Measurements from ENCODE around the gene INPP5D. TPM values are rescaled to one million over a fixed set of nuclear protein-coding genes. Genes with fewer than 3 reads are reported as not detected.
"Not testable (repeated sequence)": the region's sequence is repeated elsewhere in the genome, so short reads cannot be mapped to it uniquely, and the experiment has no call there.

INPP5D gene
- total RNA-seq, 1 donor from 2014 or later, result 0.28 TPM

DNA sequence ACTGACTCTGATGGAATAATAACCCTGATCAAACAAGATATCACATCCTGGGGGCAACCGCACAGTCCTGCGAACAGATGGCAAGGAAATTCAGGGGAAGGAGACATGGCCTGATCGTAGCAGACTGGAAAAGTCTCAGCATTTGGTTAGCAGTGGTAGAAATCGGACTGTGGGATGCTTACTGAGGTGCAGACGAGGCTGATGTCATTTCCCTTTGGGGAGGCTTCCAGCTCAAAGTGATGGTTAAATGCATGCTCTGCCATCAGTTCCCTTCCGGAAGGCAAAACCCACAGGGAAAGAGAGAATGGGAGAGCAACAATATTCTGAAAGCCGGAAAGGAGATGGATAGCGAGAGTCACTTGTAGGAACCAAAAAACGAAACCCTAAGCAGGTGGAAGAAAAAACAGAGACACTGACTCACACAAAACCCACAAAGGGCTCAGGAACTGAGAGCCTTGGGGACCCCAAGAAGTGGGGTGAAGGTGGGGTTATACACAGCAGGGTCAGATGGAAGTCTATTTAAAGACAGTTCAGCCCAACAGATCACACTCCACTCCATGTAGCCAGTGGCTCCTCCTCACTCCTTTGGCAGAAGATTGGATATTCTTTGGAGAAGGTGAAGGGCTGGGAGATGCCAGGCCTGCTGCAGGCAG lies 93.1 kb downstream of the INPP5D start:
- TF ChIP-seq, protein P1, sequence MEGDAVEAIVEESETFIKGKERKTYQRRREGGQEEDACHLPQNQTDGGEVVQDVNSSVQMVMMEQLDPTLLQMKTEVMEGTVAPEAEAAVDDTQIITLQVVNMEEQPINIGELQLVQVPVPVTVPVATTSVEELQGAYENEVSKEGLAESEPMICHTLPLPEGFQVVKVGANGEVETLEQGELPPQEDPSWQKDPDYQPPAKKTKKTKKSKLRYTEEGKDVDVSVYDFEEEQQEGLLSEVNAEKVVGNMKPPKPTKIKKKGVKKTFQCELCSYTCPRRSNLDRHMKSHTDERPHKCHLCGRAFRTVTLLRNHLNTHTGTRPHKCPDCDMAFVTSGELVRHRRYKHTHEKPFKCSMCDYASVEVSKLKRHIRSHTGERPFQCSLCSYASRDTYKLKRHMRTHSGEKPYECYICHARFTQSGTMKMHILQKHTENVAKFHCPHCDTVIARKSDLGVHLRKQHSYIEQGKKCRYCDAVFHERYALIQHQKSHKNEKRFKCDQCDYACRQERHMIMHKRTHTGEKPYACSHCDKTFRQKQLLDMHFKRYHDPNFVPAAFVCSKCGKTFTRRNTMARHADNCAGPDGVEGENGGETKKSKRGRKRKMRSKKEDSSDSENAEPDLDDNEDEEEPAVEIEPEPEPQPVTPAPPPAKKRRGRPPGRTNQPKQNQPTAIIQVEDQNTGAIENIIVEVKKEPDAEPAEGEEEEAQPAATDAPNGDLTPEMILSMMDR (conservative IDR thresholded peaks at IDR 0.05), result no peak
- H3K9me3 Mint-ChIP-seq, result peaks cover 4% of the 10 kb centered on the region
- no peak overlapping the region for H3K27ac Mint-ChIP-seq (ENCODE audit: unreplicated experiment)
- H3K27me3 Mint-ChIP-seq (ENCODE audit: low read depth), result peaks cover 15% of the 10 kb centered on the region
- peaks cover 3% of the 10 kb centered on the region for H3K4me1 Mint-ChIP-seq
- H3K36me3 Mint-ChIP-seq (ENCODE audit: low read depth), result no peaks in the 10 kb centered on the region
- no peak overlapping the region for H3K4me3 Mint-ChIP-seq
- no peak for DNase-seq (ENCODE audit: low read depth, low spot score)

DNA sequence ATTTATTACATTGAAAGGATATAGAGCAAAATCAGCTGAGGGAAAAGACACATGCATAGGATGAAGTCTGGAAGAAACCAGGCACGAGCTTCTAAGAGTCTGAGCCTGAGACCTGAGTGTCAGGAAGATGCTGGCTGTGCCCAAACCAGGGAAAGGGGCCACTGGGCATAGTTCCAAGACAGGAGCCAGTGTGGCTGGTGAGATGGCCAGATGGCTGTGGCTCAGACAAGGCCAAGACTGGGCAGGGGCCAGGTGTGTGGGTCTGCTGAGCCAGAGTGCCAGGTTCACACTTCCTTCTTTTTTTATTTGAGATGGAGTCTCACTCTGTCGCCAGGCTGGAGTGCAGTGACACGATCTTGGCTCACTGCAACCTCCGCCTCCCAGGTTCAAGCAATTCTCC lies 95.9 kb downstream of the INPP5D start:
- H3K27me3 Mint-ChIP-seq (ENCODE audit: low read depth), result peaks cover 11% of the 10 kb centered on the region
- H3K36me3 Mint-ChIP-seq (ENCODE audit: low read depth), result no peaks in the 10 kb centered on the region
- TF ChIP-seq, protein P1 (conservative IDR thresholded peaks at IDR 0.05), result no peak
- H3K9me3 Mint-ChIP-seq, result peaks cover 4% of the 10 kb centered on the region
- H3K4me1 Mint-ChIP-seq, result peaks cover 3% of the 10 kb centered on the region
- no peak overlapping the region for H3K4me3 Mint-ChIP-seq
- DNase-seq (ENCODE audit: low read depth, low spot score), result no peak
- no peak overlapping the region for H3K27ac Mint-ChIP-seq (ENCODE audit: unreplicated experiment)

DNA sequence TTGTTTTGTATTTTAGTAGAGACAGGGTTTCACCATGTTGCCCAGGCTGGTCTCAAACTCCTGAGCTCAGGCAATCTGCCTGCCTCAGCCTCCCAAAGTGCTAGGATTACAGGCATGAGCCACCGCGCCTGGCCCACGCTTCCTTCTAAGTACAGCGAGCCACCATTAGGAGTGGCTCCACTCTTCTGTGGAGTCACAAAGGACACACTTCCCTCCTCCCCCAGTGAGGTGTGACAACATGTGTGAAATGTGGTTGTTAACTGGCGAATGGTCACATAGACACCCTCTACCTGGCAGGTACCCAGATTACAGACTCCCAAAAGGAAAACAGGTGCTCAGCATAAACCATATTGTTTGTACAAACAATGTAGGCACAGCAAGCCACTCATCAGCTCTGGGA lies 96.3 kb downstream of the INPP5D start:
- H3K4me3 Mint-ChIP-seq; H3K4me1 Mint-ChIP-seq; H3K9me3 Mint-ChIP-seq; H3K36me3 Mint-ChIP-seq (ENCODE audit: low read depth); DNase-seq (ENCODE audit: low read depth, low spot score): not testable (repeated sequence)
- Mint-ChIP-seq H3K27me3 (ENCODE audit: low read depth) (peaks cover 11% of the 10 kb centered on the region), H3K27ac (ENCODE audit: unreplicated experiment) (peak overlapping the region; percentile 43)

DNA sequence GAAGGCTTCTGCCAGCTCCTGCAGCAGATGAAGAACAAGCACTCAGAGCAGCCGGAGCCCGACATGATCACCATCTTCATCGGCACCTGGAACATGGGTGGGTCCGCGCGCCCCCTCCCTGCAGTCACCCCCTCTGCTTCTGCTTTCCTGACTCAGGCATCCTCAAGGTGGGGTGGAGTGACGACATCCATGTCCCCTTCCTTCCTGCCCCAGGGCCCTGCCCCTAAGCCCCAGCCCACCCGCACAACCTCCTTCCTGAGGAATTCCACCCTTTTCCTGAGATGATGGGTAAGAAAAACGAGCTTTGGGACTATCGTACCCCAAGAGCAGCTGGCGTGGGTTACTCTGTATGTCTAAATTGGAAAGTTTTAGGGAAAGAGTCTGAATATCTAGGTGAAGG lies 101.6 kb downstream of the INPP5D start:
- Mint-ChIP-seq H3K4me3 (no peak overlapping the region), H3K36me3 (ENCODE audit: low read depth) (no peaks in the 10 kb centered on the region), H3K27ac (ENCODE audit: unreplicated experiment) (no peak overlapping the region), H3K4me1 (peaks cover 4% of the 10 kb centered on the region), H3K9me3 (peaks cover 4% of the 10 kb centered on the region), H3K27me3 (ENCODE audit: low read depth) (peaks cover 3% of the 10 kb centered on the region)
- TF ChIP-seq, protein P1 (conservative IDR thresholded peaks at IDR 0.05), result no peak
- no peak for DNase-seq (ENCODE audit: low read depth, low spot score)

DNA sequence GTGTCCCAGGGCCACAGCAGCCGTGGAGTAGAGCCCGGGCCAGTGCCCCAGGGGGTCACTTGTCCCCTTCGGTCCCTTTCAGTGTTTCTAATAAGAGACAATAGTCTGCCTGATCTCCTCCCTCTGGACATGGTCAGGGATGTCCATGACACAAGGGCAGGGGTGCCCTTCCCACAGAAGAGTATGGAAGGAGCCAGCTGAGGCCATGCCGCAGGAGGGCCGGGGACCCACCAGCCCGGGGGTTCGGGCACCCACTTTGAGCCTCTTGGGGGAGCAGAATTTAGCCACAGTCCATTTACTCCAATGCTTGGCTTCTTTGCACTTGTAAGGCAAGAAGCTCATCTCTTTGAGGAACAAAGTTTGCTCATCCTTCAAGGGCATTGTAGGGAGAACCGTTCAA lies 102.6 kb downstream of the INPP5D start:
- Mint-ChIP-seq H3K36me3 (ENCODE audit: low read depth) (no peaks in the 10 kb centered on the region), H3K27me3 (ENCODE audit: low read depth) (no peaks in the 10 kb centered on the region), H3K27ac (ENCODE audit: unreplicated experiment) (no peak overlapping the region), H3K4me1 (peaks cover 4% of the 10 kb centered on the region), H3K4me3 (no peak overlapping the region), H3K9me3 (no peaks in the 10 kb centered on the region)
- TF ChIP-seq, protein P1 (conservative IDR thresholded peaks at IDR 0.05), result no peak
- DNase-seq (ENCODE audit: low read depth, low spot score), result no peak

DNA sequence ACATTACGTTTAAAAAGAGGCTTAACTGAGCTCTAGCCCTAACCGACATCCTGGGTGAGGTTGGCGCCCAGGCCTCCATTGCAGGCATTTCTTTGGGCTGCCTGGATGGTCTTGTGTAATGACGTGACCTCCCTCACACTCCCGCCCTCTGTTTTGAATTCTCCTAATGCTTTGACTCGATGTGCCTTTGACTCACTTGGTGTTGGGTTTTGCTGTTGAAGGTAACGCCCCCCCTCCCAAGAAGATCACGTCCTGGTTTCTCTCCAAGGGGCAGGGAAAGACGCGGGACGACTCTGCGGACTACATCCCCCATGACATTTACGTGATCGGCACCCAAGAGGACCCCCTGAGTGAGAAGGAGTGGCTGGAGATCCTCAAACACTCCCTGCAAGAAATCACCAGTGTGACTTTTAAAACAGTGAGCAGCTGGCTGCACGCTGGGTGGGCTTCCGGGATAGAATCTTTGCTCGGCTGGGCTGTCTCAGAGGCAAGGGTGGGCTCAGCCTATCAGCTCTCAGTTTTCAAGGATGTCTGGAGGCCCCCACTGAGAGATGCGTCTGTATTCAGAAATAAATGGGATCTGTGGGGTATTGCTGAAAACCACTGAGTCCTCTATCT lies 103.5 kb downstream of the INPP5D start:
- TF ChIP-seq, protein P1 (conservative IDR thresholded peaks at IDR 0.05), result no peak
- H3K4me1 Mint-ChIP-seq, result peaks cover 4% of the 10 kb centered on the region
- no peak overlapping the region for H3K27ac Mint-ChIP-seq (ENCODE audit: unreplicated experiment)
- H3K27me3 Mint-ChIP-seq (ENCODE audit: low read depth), result no peaks in the 10 kb centered on the region
- H3K4me3 Mint-ChIP-seq, result no peak overlapping the region
- H3K36me3 Mint-ChIP-seq (ENCODE audit: low read depth), result no peaks in the 10 kb centered on the region
- H3K9me3 Mint-ChIP-seq, result no peaks in the 10 kb centered on the region
- DNase-seq (ENCODE audit: low read depth, low spot score), result no peak

Data from neural crest cell (in vitro differentiated cells).